ENCODE data around the gene P2RX7. TPM values are rescaled to one million over a fixed set of nuclear protein-coding genes. Genes with fewer than 3 reads are reported as not detected.

P2RX7 gene
- total RNA-seq, 1 donor from 2014 or later: 0.82 TPM

- H3K27me3 Mint-ChIP-seq (ENCODE audit: unreplicated experiment): peaks cover 2% of the 10 kb centered on the region
- H3K4me1 Mint-ChIP-seq (ENCODE audit: unreplicated experiment): no peaks in the 10 kb centered on the region
- no peak for DNase-seq (ENCODE audit: low spot score)
- peaks cover 4% of the 10 kb centered on the region for H3K36me3 Mint-ChIP-seq (ENCODE audit: low read depth, unreplicated experiment)
- TF ChIP-seq CTCF (IDR thresholded peaks at IDR 0.05; ENCODE audit: unreplicated experiment): no peak
- no peaks in the 10 kb centered on the region for H3K9me3 Mint-ChIP-seq (ENCODE audit: unreplicated experiment)
- H3K4me3 Mint-ChIP-seq (ENCODE audit: unreplicated experiment): no peak overlapping the region
- no peak overlapping the region for H3K27ac Mint-ChIP-seq (ENCODE audit: unreplicated experiment)
Measured at GRCh38 chr12:121218588-121219352, 86.1 kb downstream of the P2RX7 start.

GRCh38 chr12:121219353-121219986 lies 86.8 kb downstream of the P2RX7 start:
- Mint-ChIP-seq H3K36me3 (ENCODE audit: low read depth, unreplicated experiment) (peaks cover 4% of the 10 kb centered on the region), H3K4me3 (ENCODE audit: unreplicated experiment) (no peak overlapping the region), H3K4me1 (ENCODE audit: unreplicated experiment) (no peaks in the 10 kb centered on the region), H3K27ac (ENCODE audit: unreplicated experiment) (no peak overlapping the region), H3K27me3 (ENCODE audit: unreplicated experiment) (peaks cover 2% of the 10 kb centered on the region), H3K9me3 (ENCODE audit: unreplicated experiment) (no peaks in the 10 kb centered on the region)
- DNase-seq (ENCODE audit: low spot score): no peak
- no peak for TF ChIP-seq CTCF (IDR thresholded peaks at IDR 0.05; ENCODE audit: unreplicated experiment)

GRCh38 chr12:121222847-121223246 lies 90.2 kb downstream of the P2RX7 start:
- TF ChIP-seq CTCF (IDR thresholded peaks at IDR 0.05; ENCODE audit: unreplicated experiment): no peak
- no peak overlapping the region for H3K27ac Mint-ChIP-seq (ENCODE audit: unreplicated experiment)
- H3K36me3 Mint-ChIP-seq (ENCODE audit: low read depth, unreplicated experiment): no peaks in the 10 kb centered on the region
- H3K27me3 Mint-ChIP-seq (ENCODE audit: unreplicated experiment): peaks cover 2% of the 10 kb centered on the region
- no peaks in the 10 kb centered on the region for H3K9me3 Mint-ChIP-seq (ENCODE audit: unreplicated experiment)
- no peak overlapping the region for H3K4me3 Mint-ChIP-seq (ENCODE audit: unreplicated experiment)
- DNase-seq (ENCODE audit: low spot score): no peak
- no peaks in the 10 kb centered on the region for H3K4me1 Mint-ChIP-seq (ENCODE audit: unreplicated experiment)

- no peak overlapping the region for H3K27ac Mint-ChIP-seq (ENCODE audit: unreplicated experiment)
Measured at GRCh38 chr12:121223292-121224285, 90.9 kb downstream of the P2RX7 start.

More at GRCh38 chr12:121223292-121224285, 90.9 kb downstream of the P2RX7 start:
- no peak overlapping the region for H3K4me3 Mint-ChIP-seq (ENCODE audit: unreplicated experiment)
- H3K27me3 Mint-ChIP-seq (ENCODE audit: unreplicated experiment): no peaks in the 10 kb centered on the region
- DNase-seq (ENCODE audit: low spot score): no peak
- no peaks in the 10 kb centered on the region for H3K4me1 Mint-ChIP-seq (ENCODE audit: unreplicated experiment)
- TF ChIP-seq CTCF (IDR thresholded peaks at IDR 0.05; ENCODE audit: unreplicated experiment): no peak
- no peaks in the 10 kb centered on the region for H3K9me3 Mint-ChIP-seq (ENCODE audit: unreplicated experiment)
- no peaks in the 10 kb centered on the region for H3K36me3 Mint-ChIP-seq (ENCODE audit: low read depth, unreplicated experiment)
